GM21737 (cell line): Measurements from ENCODE around the gene ZNF286A.
"Not testable (repeated sequence)": the region's sequence is repeated elsewhere in the genome, so short reads cannot be mapped to it uniquely, and the experiment has no call there.

ENCODE experiments used
- ATAC-seq: cut with Tn5 transposase; IDR thresholded peaks from one replicate; pipeline ENCODE4 v1.9.1; 2021; ENCODE audit warnings: mild to moderate bottlenecking, moderate library complexity; ENCODE audit not compliant: unreplicated experiment

ZNF286A gene

DNA sequence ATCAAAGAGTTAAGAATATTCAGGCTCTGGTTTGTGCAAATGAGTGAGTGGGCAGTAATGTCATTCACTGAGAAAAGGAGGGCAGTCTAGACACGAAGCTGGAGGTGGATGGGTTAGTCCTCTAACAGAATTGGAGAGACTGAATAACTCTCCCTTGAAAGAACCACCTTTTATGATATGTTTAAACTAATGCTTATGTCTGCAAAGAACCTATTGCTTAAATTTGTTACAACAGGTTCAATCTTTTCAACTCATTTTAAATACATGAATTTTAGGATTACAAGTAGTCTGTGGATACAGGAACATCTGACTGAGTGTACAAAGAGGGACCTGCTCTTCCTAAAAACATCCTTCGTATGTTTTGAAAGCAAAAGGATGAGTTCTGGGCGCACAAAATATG lies 585 bp upstream of the ZNF286A start:
- not testable (repeated sequence) for ATAC-seq

DNA sequence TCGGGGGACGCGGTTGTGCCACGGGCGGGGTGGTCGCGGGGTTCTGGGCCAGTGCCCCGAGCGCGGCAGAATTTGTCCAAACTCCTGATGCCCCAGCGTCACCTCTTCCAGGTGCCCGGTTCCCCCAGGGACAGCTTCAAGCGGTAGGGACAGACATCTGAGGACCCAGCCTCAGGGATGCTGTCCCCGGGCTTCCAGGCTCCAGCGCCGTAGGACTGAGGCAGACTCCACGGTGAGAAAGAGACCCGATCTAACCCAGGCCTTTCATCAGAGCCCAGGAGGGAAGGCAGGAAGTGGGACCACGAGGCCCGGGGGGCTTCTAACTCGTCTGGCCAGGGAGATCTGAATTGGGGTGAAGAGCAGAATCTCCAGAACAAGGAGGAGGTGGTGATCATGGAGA lies 385 bp downstream of the ZNF286A start:
- not testable (repeated sequence) for ATAC-seq

DNA sequence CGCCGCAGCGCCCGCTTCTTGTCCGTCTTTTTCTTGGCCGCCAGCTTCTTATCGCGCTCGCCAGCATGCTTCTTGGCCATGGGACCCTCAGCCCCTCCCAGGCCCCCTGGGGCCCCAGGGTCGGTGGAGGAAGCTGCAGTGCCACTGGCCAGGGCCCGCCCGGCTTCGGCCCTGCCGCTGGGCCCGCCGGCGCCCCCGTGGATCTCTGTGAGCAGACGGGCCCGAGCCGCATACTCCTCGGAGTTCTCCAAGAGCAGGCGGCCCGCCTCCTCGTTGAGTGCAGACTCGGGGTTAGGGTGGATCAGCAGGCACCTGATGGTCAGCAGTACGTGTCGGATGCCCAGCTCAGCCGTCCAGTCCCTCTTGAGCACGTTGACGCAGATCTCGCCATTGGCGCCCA lies 4.7 kb downstream of the ZNF286A start:
- ATAC-seq: not testable (repeated sequence)

DNA sequence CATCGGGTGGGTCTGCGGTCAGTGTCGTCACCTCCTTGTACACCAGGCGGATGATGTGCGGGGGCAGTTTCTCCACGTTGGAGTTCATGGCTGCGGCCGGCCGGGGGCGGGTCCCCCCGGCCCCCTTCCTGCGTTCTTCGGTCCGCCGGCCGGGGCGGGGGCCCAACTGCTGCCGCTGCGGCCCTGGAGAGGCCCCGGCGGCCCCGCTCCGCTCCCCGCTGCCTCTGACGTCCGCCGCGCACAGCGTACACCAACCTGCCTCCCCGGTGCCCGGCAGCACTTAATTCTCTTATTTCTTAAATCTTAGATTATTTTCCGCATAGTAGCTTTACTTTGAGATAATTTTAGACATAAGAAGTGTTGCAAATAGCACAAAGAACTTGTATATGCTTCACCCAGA lies 5.3 kb downstream of the ZNF286A start:
- not testable (repeated sequence) for ATAC-seq

DNA sequence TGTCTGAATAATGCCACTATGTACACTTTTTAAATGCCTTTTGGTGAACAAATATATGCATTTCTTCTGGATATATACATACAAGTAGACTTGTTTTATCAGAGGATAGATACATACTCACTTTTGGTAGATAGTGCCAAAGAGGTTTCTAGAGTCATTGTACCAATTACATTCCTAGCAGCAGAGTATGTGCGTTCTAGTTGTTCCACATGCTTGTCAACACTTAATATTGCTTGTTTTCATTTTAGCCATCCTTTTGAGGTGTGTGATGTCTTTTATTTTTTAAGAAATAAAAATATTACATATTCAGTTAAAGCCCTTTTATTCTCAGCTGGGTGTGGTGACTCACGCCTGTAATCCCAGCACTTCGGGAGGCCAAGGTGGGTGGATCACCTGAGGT lies 9.3 kb downstream of the ZNF286A start:
- ATAC-seq: not testable (repeated sequence)

DNA sequence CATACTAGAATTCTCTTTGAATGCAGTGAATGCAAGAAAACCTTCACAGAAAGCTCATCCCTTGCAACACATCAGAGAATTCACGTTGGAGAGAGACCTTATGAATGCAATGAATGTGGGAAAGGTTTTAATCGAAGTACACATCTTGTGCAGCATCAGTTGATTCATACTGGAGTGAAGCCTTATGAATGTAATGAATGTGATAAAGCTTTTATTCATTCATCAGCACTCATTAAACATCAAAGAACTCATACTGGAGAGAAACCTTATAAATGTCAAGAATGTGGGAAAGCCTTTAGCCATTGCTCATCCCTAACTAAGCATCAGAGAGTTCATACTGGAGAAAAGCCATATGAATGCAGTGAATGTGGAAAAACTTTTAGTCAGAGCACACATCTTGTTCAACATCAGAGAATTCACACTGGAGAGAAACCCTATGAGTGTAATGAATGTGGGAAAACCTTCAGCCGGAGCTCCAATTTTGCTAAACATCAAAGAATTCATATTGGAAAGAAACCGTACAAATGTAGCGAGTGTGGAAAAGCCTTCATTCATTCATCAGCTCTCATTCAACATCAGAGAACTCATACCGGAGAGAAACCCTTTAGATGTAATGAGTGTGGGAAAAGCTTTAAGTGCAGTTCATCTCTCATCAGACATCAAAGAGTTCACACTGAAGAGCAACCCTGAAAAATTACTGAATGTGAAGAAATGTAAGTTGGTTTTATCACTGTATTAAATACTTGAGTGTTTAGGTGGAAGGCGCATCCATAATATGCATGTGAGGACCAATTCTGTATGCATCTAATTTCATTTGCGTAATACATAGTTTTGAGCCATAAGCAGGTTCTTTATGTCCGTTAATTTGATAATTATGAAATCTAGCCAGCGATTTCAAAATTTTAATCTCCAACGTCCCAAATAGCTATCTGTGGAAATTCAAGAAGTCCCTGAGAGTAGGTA lies 17.3 kb downstream of the ZNF286A start:
- not testable (repeated sequence) for ATAC-seq

DNA sequence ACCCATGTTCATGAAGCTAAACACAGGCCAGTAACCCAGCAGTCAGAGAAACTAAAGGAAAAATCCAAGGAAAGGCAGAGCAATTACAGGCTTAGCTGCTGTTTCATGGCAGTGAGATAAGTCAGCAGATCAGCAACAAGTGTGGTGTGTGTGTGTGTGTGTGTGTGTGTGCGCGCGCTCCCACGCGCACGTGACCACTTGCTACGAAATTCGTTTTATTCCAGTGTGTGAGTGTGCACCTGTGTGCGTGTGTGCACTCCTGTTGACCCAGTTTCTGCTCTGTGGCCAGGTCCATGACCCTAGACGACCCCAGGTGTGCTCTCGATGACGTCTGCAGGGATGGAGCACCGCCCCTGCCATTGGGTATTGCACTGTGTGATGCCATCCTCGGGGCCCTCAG lies 31.0 kb downstream of the ZNF286A start:
- ATAC-seq: not testable (repeated sequence)

DNA sequence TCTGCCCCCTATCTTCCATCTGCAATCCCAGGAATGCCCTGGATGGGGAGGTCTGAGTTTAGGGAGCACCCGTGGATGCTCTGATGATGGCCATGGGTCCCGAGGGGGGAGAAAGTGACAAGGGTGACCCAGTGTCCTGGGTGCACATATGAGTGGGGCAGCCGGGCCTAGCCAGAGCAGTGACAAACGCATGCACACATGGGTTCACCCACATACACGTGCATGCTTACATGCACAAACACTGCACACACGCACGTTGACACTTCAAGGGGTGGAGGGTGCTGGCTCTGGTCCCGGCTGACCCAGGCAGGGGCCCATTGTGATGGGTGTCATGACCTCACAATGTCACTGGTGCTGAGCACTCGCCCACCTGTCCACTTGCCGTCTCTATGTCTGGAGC lies 32.3 kb downstream of the ZNF286A start, which contains the start of gene TBC1D26:
Gene TBC1D26 (plus strand): TSS at position 384 of the 400 bp plus-strand sequence. CDS start 3,066 bp downstream, outside the sequence.
- ATAC-seq: not testable (repeated sequence)

DNA sequence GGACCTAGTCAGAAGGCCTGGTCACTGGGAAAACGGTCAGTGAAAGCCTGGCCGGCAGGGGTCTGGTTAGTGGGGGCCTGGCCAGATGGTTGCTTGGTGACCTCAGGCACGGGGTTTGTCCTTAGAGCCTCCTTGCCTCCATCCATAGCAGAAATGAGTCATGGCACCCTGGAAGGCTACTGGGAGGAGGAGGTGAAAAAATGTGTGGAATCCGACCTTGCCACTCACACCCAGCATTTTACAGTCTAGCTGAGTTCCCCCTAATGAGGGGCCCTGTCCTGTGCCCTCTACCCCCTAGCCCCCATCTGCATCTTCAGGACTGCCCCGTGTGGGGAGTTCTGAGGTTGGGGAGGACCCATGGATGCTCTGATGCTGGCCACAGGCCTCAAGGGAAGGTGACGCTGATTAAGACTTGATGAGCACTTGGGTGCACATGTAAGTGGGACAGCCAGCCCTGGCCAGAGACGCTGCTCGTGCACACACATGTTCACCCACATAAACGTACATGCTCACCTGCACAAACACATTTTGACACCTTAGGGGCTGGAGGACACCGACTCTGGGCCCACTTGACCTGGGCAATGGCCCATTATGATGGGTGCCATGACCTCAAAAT lies 33.7 kb downstream of the ZNF286A start:
- not testable (repeated sequence) for ATAC-seq

DNA sequence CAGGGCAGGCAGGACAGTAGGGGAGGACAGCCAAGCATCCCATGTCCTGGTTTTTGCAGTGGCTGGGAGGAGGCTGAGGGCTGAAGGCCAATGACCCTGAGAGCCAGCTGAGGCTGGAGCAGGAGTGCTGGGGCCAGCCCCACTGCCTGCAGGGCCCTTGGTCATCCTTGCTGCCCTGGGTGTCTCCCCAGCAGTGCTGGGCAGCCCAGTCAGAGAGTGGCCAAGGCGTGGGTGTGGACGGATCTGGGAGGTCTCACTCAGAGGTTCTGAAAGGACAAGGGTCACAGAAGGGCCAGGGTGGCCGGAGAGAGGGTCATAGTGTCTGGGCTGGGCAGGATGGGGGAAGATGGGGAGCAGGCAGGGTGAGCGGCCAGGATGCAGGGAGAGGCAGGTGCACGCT lies 37.0 kb downstream of the ZNF286A start:
- not testable (repeated sequence) for ATAC-seq

DNA sequence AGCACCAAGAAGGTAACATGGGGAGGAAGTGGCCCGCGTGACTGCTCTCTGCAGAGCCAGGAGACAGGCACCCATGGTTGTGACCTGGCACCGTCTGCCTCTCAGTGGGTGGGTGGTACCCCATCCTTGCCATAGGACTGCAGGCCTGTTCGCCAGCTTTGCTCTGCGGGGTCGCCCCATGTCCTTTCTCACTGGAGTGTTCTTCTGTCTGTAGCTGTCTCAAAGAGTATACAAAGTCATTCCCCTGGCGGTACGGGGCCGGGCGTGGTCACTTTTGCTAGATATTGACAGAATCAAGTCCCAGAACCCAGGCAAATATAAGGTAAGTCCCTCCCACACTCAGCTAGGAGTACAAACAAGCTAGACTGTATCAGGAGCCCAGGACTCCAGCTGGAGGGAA lies 38.5 kb downstream of the ZNF286A start:
- ATAC-seq: no peak

DNA sequence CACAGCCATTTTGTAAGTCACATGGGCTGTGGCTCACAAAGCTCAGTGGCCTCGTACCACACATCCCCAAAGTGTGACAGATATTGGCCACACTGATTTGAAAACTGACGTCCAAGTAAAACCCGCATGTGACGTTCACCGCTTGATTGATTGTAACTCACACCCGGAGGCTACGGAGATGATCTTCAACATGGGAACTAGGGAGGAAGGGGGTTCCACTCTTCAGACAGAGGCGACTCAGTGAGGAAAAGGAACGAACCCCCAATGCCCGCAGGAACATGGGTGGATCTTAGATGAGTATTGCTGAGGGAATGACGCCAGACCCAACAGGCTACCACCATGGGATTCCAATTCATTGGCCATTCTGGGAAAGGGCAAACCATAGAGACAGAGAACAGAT lies 39.7 kb downstream of the ZNF286A start:
- not testable (repeated sequence) for ATAC-seq

DNA sequence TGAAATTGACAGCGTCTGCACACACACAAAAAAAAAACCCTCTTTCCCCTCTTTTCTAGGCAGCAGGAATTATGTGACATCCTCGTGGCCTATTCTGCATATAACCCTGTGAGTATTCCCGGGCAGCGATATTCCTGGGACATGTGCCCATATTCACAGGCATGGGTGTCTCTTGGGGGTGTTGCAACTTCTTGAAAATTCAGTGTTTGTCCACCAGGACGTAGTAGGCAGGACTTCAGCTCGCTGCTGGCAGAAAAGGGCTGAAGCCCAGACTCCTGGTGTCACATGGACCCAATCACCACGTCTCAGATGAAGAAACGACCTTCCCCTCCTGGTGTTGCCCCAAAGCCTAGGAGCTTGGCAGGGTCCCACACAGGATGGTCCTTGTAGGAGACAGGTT lies 40.5 kb downstream of the ZNF286A start:
- not testable (repeated sequence) for ATAC-seq

DNA sequence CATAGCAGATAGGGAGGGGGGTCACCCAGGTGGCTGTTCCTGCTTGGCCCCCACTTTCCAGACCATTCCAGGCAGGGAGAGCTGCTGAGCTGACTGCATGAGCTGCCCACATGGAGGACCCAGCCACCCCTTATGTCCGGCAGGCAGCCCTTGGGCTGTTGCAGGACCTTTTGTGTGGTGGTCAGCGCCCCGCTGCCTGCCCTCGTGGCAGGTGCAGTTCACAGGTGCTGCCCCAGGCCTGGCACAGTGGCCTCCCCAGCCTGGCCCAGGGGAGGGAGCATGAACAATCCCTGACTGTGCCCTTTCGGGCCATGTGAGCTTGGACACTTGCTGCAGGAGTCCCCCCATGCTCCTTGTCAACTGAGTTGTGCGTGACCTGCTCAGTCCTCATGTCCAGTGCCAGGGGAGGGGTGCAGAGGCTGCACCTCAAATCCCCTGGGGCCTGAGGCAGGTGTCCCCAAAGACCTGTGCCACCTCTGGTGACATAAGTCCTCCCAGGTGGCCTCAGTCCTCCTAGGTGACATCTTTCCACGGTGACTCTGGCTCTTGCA lies 41.1 kb downstream of the ZNF286A start:
- ATAC-seq: no peak

DNA sequence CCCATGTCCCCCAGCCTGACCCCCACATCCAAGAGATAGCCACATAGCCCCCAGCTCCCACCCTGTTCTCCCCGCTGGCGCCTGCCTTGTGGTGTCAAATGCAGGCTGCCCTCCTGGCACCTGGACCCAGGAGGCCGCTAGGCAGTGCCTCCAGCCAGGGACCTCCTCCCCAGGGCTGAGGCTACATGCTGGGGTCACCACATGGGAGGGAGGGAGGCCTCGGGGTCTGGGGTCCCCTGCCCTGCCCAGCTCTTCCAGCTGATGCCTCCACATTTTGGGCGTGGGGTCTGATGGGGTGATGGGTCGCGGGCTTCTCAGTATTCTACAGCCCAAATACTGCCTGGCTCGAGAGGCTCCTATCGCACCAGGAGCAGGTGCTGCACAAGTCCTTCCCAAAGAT lies 42.1 kb downstream of the ZNF286A start:
- ATAC-seq: no peak

DNA sequence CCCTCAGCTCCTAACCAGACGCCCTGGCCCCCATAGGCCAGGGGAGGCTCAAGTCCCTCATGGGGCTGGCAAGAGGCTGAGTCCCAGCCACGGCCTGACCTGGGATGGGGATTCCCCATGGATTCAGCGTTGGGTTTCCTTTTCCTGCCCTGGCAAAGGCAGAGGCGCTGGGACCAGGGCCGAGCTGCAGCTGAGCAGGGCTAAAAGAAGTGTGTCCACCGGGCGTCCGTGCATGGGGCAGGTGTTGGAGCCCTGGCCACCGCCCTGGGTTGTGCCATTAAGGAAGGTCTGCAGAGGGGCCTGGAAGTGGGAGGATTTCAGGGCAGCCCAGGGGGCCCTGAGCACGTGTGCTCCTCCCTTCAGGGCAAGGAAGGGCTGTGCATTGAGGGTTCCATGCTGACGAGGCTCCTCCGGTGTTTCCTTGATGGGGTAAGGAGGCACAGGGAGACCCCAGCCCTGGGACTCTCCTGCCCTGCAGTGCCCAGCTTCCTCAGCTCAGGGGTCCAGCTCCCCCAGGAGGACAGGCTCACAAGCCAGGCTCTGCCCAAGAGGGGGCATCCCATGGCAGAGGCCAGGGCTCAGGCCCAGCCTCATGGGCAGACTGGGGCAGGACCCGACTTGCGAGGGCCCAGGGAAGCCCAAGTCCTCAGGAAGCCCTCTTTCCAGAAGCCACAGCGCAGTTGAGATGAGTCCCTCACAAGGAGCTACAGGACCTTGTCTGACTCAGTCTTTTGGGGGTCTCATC lies 42.7 kb downstream of the ZNF286A start:
- ATAC-seq: no peak

DNA sequence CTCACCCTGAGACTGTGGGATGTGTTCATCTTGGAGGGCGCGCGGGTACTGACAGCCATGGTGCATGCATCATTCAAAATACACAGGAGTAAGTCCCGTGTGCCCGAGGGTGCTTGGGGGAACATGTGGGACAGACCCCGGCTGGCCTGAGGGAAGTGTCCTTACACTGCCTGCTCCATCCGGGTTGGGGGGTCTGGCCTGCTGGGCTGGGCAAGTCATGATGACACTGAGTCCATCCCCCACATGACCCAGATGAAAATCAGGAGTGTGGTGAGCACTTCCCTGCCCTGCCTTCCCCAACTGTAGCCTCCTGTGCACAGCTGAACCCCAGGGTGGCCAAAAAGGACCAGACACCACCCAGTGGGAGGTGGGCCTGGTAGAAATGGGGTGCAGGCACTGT lies 43.4 kb downstream of the ZNF286A start:
- no peak for ATAC-seq

DNA sequence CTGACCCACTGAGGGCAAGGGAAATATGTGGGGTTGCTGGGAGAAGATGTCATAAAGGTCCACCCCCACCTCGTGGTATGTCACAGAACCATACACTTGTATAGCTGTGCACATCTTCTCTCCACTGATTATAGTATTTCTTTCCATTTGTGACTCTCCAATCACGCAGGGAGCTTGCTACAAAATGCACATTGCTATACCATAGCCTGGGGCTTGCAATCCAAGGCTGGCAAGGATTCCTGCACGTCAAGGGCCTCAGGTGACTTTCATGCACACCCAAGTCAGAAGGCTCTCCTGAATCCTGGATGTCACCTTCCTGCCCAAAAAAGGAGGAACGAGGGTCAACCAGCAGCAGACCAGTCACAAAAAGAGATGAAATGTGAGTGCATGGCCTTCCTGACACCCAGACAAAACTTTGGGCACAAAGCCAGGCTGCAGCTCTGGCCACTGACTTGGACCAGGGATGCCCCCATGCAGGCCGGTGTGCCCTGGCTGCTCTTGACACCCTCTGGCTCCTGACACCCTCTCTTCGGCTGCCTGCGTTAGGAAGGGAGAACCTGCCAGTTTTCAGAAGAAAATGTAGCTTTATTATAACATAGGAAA lies 44.6 kb downstream of the ZNF286A start:
- no peak for ATAC-seq

DNA sequence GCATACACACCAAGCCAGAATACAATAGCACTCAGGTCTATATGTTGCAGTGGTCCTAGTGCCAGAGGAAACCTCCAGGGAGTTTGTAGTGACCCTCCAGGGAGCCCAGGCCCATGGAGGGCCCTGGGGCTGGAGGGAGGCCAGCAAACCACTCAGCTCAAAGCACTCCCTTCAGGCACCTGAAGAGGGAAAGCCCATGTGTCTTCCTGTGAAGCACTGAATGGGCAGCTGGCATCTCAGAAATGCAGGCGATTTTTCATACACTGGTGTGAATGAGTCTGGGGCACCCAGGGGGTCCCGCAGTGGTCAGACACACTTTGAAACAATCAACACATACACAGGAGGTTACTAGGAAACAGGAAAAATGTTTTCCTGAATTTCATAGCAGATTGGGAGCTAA lies 45.3 kb downstream of the ZNF286A start:
- ATAC-seq: no peak

DNA sequence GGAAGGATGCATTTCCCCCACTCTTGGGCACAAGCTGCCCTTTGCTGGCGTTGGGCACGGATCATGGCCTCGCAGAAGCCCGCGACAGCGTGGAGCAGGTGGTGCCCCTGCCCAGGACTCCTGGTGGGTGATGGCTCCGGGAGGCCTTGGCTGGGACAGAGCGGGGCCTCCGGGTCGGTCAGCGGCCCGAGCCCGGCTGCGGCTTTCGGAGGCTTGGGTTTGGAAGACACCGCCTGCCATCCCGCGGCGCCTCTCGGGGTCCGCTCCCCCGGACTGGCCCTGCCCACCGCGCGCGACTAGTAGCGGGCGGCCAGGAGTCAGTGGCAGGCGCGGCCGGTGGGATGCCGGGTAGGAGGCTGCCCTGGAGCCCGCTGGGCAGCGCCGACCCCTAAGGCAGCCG lies 49.9 kb downstream of the ZNF286A start:
- ATAC-seq: not testable (repeated sequence)
